HEK293 (cell line): ENCODE data around the gene CD93.
A peak's percentile ranks its signal among the peaks of the same experiment; 100 is the strongest.

Experiments used
- GLI2 ChIP-seq: fragments of 450-650 bp; formaldehyde crosslinking; IDR thresholded peaks from 2 replicates; pipeline ENCODE4; 2017; ENCODE audit warnings: missing biosample characterization, missing genetic modification characterization, low read depth, borderline replicate concordance
- KLF16 ChIP-seq: fragments of 450-650 bp; formaldehyde crosslinking; IDR thresholded peaks from 2 replicates; pipeline ENCODE4 v1.5.1; 2017; ENCODE audit warnings: missing biosample characterization, missing genetic modification characterization
- OSR2 ChIP-seq: fragments of 450-650 bp; formaldehyde crosslinking; IDR thresholded peaks from 2 replicates; pipeline ENCODE4 v1.5.1; 2016; ENCODE audit warnings: missing biosample characterization, missing genetic modification characterization
- PBX3 ChIP-seq: sonication (generic); formaldehyde crosslinking; IDR thresholded peaks from 2 replicates; pipeline ENCODE4 v1.8.1; 2022; ENCODE audit warnings: mild to moderate bottlenecking, moderate library complexity, missing genetic modification reagents
- REPIN1 ChIP-seq: fragments of 450-650 bp; formaldehyde crosslinking; IDR thresholded peaks from 2 replicates; pipeline ENCODE4 v1.5.1; 2017; ENCODE audit warnings: missing biosample characterization, missing genetic modification characterization, low read depth
- SETDB1 ChIP-seq: IDR thresholded peaks from one replicate; pipeline ENCODE4 v1.6.1; 2017; ENCODE audit warnings: mild to moderate bottlenecking, low read length, moderate library complexity, mixed read lengths; ENCODE audit not compliant: insufficient read length
- TRIM28 ChIP-seq: IDR thresholded peaks from 2 replicates; pipeline ENCODE4 v1.6.1; 2011; ENCODE audit warnings: low read length, control low read depth, borderline replicate concordance
- ZBTB26 ChIP-seq: fragments of 450-650 bp; formaldehyde crosslinking; optimal IDR thresholded peaks from 2 replicates; pipeline ENCODE3; 2016; ENCODE audit warnings: missing biosample characterization, mild to moderate bottlenecking, missing genetic modification characterization
- ZEB2 ChIP-seq: fragments of 450-650 bp; formaldehyde crosslinking; IDR thresholded peaks from 2 replicates; pipeline ENCODE4 v1.5.1; 2016; ENCODE audit warnings: missing biosample characterization, missing genetic modification characterization
- ZFP41 ChIP-seq: fragments of 450-650 bp; formaldehyde crosslinking; IDR thresholded peaks from 2 replicates; pipeline ENCODE4 v1.5.1; 2016; ENCODE audit warnings: missing biosample characterization, missing genetic modification characterization, borderline replicate concordance
- ZIC2 ChIP-seq: fragments of 450-650 bp; formaldehyde crosslinking; IDR thresholded peaks from 2 replicates; pipeline ENCODE4 v1.5.1; 2016; ENCODE audit warnings: missing biosample characterization, missing genetic modification characterization
- ZNF112 ChIP-seq: fragments of 450-650 bp; formaldehyde crosslinking; IDR thresholded peaks from 2 replicates; pipeline ENCODE4 v1.5.0; 2017; ENCODE audit warnings: missing biosample characterization, missing genetic modification characterization
- ZNF138 ChIP-seq: fragments of 450-650 bp; formaldehyde crosslinking; IDR thresholded peaks from 2 replicates; pipeline ENCODE4 v1.5.1; 2016; ENCODE audit warnings: missing biosample characterization, missing genetic modification characterization, borderline replicate concordance
- ZNF140 ChIP-seq: fragments of 450-650 bp; formaldehyde crosslinking; IDR thresholded peaks from 2 replicates; pipeline ENCODE4 v1.5.1; 2016; ENCODE audit warnings: missing biosample characterization, missing genetic modification characterization
- ZNF148 ChIP-seq: fragments of 450-650 bp; formaldehyde crosslinking; IDR thresholded peaks from 2 replicates; pipeline ENCODE4 v1.5.0; 2017; ENCODE audit warnings: missing biosample characterization, missing genetic modification characterization, borderline replicate concordance
- ZNF18 ChIP-seq: fragments of 450-650 bp; formaldehyde crosslinking; IDR thresholded peaks from 2 replicates; pipeline ENCODE4 v1.5.1; 2016; ENCODE audit warnings: missing biosample characterization, missing genetic modification characterization
- ZNF248 ChIP-seq: fragments of 450-650 bp; formaldehyde crosslinking; IDR thresholded peaks from 2 replicates; pipeline ENCODE4 v1.5.1; 2017; ENCODE audit warnings: missing biosample characterization, missing genetic modification characterization
- ZNF280D ChIP-seq: fragments of 450-650 bp; formaldehyde crosslinking; IDR thresholded peaks from 2 replicates; pipeline ENCODE4 v1.5.1; 2016; ENCODE audit warnings: missing biosample characterization, missing genetic modification characterization
- ZNF302 ChIP-seq: fragments of 450-650 bp; formaldehyde crosslinking; IDR thresholded peaks from 2 replicates; pipeline ENCODE4 v1.5.1; 2016; ENCODE audit warnings: missing biosample characterization, missing genetic modification characterization, low read depth
- ZNF324 ChIP-seq: fragments of 450-650 bp; formaldehyde crosslinking; IDR thresholded peaks from 2 replicates; pipeline ENCODE4 v1.5.1; 2016; ENCODE audit warnings: missing biosample characterization, missing genetic modification characterization
- ZNF423 ChIP-seq: fragments of 450-650 bp; formaldehyde crosslinking; IDR thresholded peaks from 2 replicates; pipeline ENCODE4 v1.5.1; 2016; ENCODE audit warnings: missing biosample characterization, missing genetic modification characterization
- ZNF426 ChIP-seq: fragments of 450-650 bp; formaldehyde crosslinking; IDR thresholded peaks from 2 replicates; pipeline ENCODE4 v1.5.1; 2017; ENCODE audit warnings: missing biosample characterization, missing genetic modification characterization, mild to moderate bottlenecking, inconsistent platforms, moderate library complexity
- ZNF560 ChIP-seq: fragments of 450-650 bp; formaldehyde crosslinking; IDR thresholded peaks from 2 replicates; pipeline ENCODE4 v1.5.1; 2017; ENCODE audit warnings: missing biosample characterization, missing genetic modification characterization, borderline replicate concordance
- ZNF561 ChIP-seq: fragments of 450-650 bp; IDR thresholded peaks from 2 replicates; pipeline ENCODE4 v1.5.1; 2018; ENCODE audit warnings: missing biosample characterization, missing genetic modification characterization, borderline replicate concordance
- ZNF571 ChIP-seq: fragments of 450-650 bp; formaldehyde crosslinking; IDR thresholded peaks from 2 replicates; pipeline ENCODE4 v1.5.0; 2017; ENCODE audit warnings: missing biosample characterization, missing genetic modification characterization
- ZNF639 ChIP-seq: fragments of 450-650 bp; formaldehyde crosslinking; IDR thresholded peaks from 2 replicates; pipeline ENCODE4 v1.5.1; 2016; ENCODE audit warnings: missing biosample characterization, missing genetic modification characterization
- ZNF785 ChIP-seq: fragments of 450-650 bp; formaldehyde crosslinking; IDR thresholded peaks from 2 replicates; pipeline ENCODE4 v1.5.1; 2016; ENCODE audit warnings: missing biosample characterization, missing genetic modification characterization
- ZNF792 ChIP-seq: fragments of 450-650 bp; formaldehyde crosslinking; IDR thresholded peaks from 2 replicates; pipeline ENCODE4 v1.5.1; 2016; ENCODE audit warnings: missing biosample characterization, missing genetic modification characterization
- ZSCAN30 ChIP-seq: fragments of 450-650 bp; IDR thresholded peaks from 2 replicates; pipeline ENCODE4 v1.5.1; 2018; ENCODE audit warnings: missing biosample characterization, mild to moderate bottlenecking, missing genetic modification characterization, moderate library complexity

CD93 gene

GRCh38 chr20:23037017-23037481, 49.1 kb downstream of the CD93 start (continued):
- TF ChIP-seq ZNF280D (tag by site-specific recombination) (no peak), ZNF148 (tag by site-specific recombination) (no peak), OSR2 (tag by site-specific recombination) (peak; percentile 93), ZNF423 (tag by site-specific recombination) (no peak), ZEB2 (tag by site-specific recombination) (no peak), TRIM28 (no peak), ZNF302 (tag by site-specific recombination) (no peak), ZBTB26 (tag by site-specific recombination) (no peak), REPIN1 (tag by site-specific recombination) (no peak), ZNF571 (tag by site-specific recombination) (no peak), PBX3 (no peak), ZNF639 (tag by site-specific recombination) (0 out of 2 replicates have a peak, but pooled peaks have one; percentile 49), SETDB1 (no peak), ZNF426 (tag by site-specific recombination) (no peak), ZNF560 (tag by site-specific recombination) (no peak), ZFP41 (tag by site-specific recombination) (no peak), ZIC2 (tag by site-specific recombination) (no peak), ZSCAN30 (peak; percentile 81; the same call in 1 of the 2 replicates), ZNF18 (tag by site-specific recombination) (no peak), GLI2 (tag by site-specific recombination) (0 out of 2 replicates have a peak, but pooled peaks have one; percentile 38), ZNF248 (tag by site-specific recombination) (no peak), ZNF112 (tag by site-specific recombination) (no peak), ZNF561 (tag by site-specific recombination) (no peak), ZNF140 (tag by site-specific recombination) (no peak), ZNF792 (no peak), ZNF324 (tag by site-specific recombination) (no peak), ZNF138 (no peak), ZNF785 (tag by site-specific recombination) (no peak), KLF16 (tag by site-specific recombination) (no peak)
